ENCODE measurements around the gene LILRB5. TPM values are rescaled to one million over a fixed set of nuclear protein-coding genes. Genes with fewer than 3 reads are reported as not detected.
"Not testable (repeated sequence)": the region's sequence is repeated elsewhere in the genome, so short reads cannot be mapped to it uniquely, and the experiment has no call there.

LILRB5 gene
- total and polyA plus RNA-seq, 4 donors = 0.84 to 4.0 (median 2.4) TPM

DNA sequence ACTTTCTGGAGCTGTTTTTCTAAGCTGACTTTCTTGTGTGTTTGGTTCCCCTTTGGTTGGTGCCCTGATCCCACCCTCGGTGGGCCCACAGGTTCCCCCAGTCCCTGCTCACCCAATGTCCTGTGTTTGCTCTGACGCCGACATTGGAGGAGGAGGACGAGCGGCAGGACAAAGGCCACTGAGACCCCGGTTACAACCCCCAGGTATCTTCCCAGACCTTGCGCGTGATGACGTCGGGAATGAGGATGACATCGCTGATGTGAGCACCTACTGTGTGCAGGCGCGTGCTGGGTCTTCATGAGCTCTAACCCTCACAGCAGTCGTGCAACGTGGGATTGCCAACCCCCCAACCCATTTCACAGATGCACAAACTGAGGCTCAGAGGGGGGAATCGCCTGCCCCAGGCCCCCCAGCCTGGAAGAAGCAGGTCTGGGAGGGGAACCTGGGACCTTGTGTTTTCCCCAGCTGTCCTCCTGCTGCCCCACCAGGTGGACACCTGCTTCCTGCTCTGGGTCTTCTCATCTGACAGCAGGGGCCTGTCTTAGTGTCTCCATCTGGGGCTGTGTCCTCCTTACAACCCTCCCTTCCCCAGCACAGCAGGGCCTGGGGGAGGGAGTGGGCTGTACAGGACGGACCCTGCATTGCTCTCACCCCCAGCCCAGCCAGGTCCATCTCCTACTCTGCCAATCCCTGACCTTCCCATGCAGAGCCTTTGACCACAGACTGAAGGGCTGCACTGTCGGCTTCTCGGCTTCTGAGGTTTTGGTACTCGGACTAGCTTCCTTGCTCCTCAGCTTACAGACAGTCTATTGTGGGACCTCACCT, 9.8 kb downstream of the LILRB5 start:
- 80% methylated on average over 17 of the region's 20 CpGs for WGBS (ENCODE audit: insufficient coverage)
- H3K27ac ChIP-seq (ENCODE audit: low read depth, low read length) = no peak overlapping the region
- no peak overlapping the region for H3K4me3 ChIP-seq (ENCODE audit: low read depth, low read length)
- no peak for DNase-seq (ENCODE audit: low read depth in 4 of 6, low spot score in 6 of 6)
- H3K4me1 ChIP-seq (ENCODE audit: control insufficient read depth, insufficient read depth, low read length) = no peaks in the 10 kb centered on the region
- no peaks in the 10 kb centered on the region for H3K9me3 ChIP-seq (ENCODE audit: control insufficient read depth, insufficient read depth, low read length)
- no peaks in the 10 kb centered on the region for H3K36me3 ChIP-seq (ENCODE audit: control insufficient read depth, insufficient read depth, low read length)
- H3K27me3 ChIP-seq (ENCODE audit: control insufficient read depth, insufficient read depth, low read length) = no peaks in the 10 kb centered on the region

DNA sequence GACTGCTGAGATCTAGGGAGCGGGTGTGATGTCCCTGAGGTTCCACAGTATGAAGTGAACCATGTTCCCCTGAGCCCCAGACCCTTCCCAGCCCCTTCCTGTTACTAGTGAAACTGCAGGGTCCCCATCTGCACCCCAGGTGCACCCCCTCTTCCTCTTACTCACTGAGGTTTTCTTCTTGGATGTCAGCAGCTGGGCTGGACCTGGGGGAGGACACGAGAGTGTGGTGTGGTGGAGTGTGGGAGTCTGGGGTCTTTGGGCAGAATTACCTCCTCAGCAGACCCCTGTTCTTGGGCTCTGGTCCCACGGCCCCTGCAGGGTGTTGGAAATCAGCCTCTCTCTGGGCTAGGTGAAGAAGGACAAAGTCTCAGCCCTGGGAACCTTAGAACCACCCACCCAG, 11.1 kb downstream of the LILRB5 start:
- DNase-seq (ENCODE audit: low read depth in 4 of 6, low spot score in 6 of 6) = no peak
- Histone ChIP-seq H3K9me3 (ENCODE audit: control insufficient read depth, insufficient read depth, low read length) (no peaks in the 10 kb centered on the region), H3K27me3 (ENCODE audit: control insufficient read depth, insufficient read depth, low read length) (no peaks in the 10 kb centered on the region), H3K36me3 (ENCODE audit: control insufficient read depth, insufficient read depth, low read length) (no peaks in the 10 kb centered on the region), H3K27ac (ENCODE audit: low read depth, low read length) (no peak overlapping the region), H3K4me3 (ENCODE audit: low read depth, low read length) (no peak overlapping the region), H3K4me1 (ENCODE audit: control insufficient read depth, insufficient read depth, low read length) (no peaks in the 10 kb centered on the region)
- no CpG with 5 or more reads among the region's 3 CpGs for WGBS (ENCODE audit: insufficient coverage)

GRCh38 chr19:54243809-54244208, 13.3 kb downstream of the LILRB5 start:
- not testable (repeated sequence) for DNase-seq (ENCODE audit: low read depth in 4 of 6, low spot score in 6 of 6); H3K27me3 ChIP-seq (ENCODE audit: control insufficient read depth, insufficient read depth, low read length); H3K4me1 ChIP-seq (ENCODE audit: control insufficient read depth, insufficient read depth, low read length); H3K27ac ChIP-seq (ENCODE audit: low read depth, low read length); H3K4me3 ChIP-seq (ENCODE audit: low read depth, low read length); H3K9me3 ChIP-seq (ENCODE audit: control insufficient read depth, insufficient read depth, low read length); H3K36me3 ChIP-seq (ENCODE audit: control insufficient read depth, insufficient read depth, low read length)
- WGBS (ENCODE audit: insufficient coverage) = no CpG with 5 or more reads among the region's 8 CpGs

DNA sequence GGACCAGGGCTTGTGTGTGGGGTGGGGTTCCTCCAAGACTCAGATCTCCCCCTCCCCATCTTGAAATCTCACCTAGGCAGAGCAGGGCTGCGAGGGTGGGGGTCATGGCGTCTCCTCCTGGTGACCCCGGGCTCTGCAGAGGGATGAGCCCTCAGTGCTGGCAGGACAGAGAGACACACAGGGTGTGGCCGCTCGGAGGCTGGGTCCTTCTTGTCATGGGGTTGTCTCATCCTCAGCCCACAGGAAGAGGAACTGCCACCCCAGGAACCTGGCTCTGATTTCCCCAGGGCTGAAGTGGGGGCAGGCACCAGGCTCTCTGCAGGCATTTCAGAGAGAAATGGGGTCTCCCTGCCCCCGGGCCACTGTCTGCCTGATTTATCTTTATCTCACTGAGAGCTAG, 14.4 kb downstream of the LILRB5 start, which contains the start of gene LILRA6:
Gene LILRA6 (minus strand): TSS at position 145 of the 400 bp plus-strand sequence.
- DNase-seq (ENCODE audit: low read depth in 4 of 6, low spot score in 6 of 6); H3K36me3 ChIP-seq (ENCODE audit: control insufficient read depth, insufficient read depth, low read length); H3K4me3 ChIP-seq (ENCODE audit: low read depth, low read length); H3K4me1 ChIP-seq (ENCODE audit: control insufficient read depth, insufficient read depth, low read length); H3K27ac ChIP-seq (ENCODE audit: low read depth, low read length); H3K9me3 ChIP-seq (ENCODE audit: control insufficient read depth, insufficient read depth, low read length); H3K27me3 ChIP-seq (ENCODE audit: control insufficient read depth, insufficient read depth, low read length): not testable (repeated sequence)
- WGBS (ENCODE audit: insufficient coverage) = 83% methylated on average over 3 of the region's 6 CpGs

- DNase-seq (ENCODE audit: low read depth in 4 of 6, low spot score in 6 of 6); H3K9me3 ChIP-seq (ENCODE audit: control insufficient read depth, insufficient read depth, low read length); H3K27me3 ChIP-seq (ENCODE audit: control insufficient read depth, insufficient read depth, low read length); H3K4me3 ChIP-seq (ENCODE audit: low read depth, low read length); H3K36me3 ChIP-seq (ENCODE audit: control insufficient read depth, insufficient read depth, low read length); H3K27ac ChIP-seq (ENCODE audit: low read depth, low read length); H3K4me1 ChIP-seq (ENCODE audit: control insufficient read depth, insufficient read depth, low read length): not testable (repeated sequence)
- 38% methylated on average over 1 of the region's 4 CpGs for WGBS (ENCODE audit: insufficient coverage)
These were observed 14.8 kb downstream of the LILRB5 start for GRCh38 chr19:54242234-54242633.

DNA sequence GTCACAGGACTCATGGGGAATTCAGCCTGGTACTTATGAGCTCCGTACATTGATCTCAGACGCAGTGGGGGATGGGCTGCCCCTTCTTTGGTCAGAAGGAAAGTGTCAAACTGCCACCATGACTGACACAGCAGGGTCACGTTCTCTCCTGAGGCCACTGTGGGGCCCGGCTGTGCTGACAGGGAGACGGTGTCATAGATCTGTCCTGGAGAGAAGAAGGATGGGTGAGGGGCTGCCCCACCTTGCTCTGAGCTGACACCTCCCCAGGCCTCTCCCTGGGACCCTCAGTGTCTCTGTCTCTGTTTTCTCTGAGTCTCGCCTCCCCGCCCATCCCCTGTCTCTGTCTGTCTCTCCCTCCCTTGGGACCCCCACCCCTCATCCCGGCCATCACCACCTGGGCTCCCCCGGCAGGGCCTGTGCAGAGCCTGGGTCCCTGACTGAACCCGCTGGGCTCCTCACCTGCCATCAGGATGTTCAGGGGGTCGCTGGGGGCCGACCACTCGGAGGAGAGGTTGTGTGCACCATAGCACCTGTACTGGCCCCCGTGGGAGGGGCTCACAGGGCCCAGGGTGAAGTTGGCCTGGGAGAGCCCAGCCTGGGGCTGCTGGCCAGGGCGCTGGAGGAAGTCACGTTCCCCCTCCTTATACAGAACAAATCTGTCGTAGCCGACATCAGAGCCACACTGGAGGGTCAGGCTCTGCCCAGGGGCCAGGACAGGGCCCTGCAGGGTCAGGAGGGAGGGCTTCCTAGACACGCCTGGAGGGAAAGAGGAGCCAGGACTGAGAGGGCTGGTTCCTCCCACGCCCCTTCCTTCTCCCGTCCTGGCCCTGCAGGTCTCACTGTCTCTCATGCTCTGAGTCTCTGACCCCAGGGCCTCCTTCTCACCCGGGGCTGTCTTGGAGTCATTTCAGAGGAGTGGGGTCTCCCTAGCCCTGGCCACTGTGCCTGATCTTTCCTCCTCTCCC, 16.4 kb downstream of the LILRB5 start:
- 71% methylated on average over 10 of the region's 22 CpGs for WGBS (ENCODE audit: insufficient coverage)
- H3K4me3 ChIP-seq (ENCODE audit: low read depth, low read length); H3K27me3 ChIP-seq (ENCODE audit: control insufficient read depth, insufficient read depth, low read length); H3K4me1 ChIP-seq (ENCODE audit: control insufficient read depth, insufficient read depth, low read length); H3K9me3 ChIP-seq (ENCODE audit: control insufficient read depth, insufficient read depth, low read length); H3K27ac ChIP-seq (ENCODE audit: low read depth, low read length); H3K36me3 ChIP-seq (ENCODE audit: control insufficient read depth, insufficient read depth, low read length); DNase-seq (ENCODE audit: low read depth in 4 of 6, low spot score in 6 of 6): not testable (repeated sequence)

- not testable (repeated sequence) for H3K27me3 ChIP-seq (ENCODE audit: control insufficient read depth, insufficient read depth, low read length); H3K9me3 ChIP-seq (ENCODE audit: control insufficient read depth, insufficient read depth, low read length); H3K27ac ChIP-seq (ENCODE audit: low read depth, low read length); H3K4me1 ChIP-seq (ENCODE audit: control insufficient read depth, insufficient read depth, low read length); H3K4me3 ChIP-seq (ENCODE audit: low read depth, low read length); DNase-seq (ENCODE audit: low read depth in 4 of 6, low spot score in 6 of 6); H3K36me3 ChIP-seq (ENCODE audit: control insufficient read depth, insufficient read depth, low read length)
- 77% methylated on average over 7 of the region's 21 CpGs for WGBS (ENCODE audit: insufficient coverage)
These were observed 17.3 kb downstream of the LILRB5 start for GRCh38 chr19:54239491-54240371.

DNA sequence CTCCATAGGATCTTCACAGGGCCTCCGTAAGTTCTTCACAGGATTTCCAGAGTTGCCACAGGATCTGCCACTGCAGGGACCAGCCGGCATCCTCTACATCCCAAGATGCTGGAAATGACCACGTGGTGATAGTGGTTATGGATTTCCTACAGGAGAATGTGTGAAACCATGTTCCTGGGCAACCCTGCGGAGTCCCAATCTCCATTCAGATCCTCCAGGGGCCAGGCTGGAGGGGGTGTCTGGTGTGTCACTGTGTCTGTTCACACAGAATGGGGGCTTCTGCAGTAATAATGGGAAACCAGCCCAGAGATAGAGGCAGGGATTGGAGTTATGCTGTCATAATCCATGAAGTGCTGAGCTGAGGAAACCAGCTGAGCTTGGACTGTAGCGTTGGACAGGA, 23.1 kb downstream of the LILRB5 start:
- no peaks in the 10 kb centered on the region for H3K36me3 ChIP-seq (ENCODE audit: control insufficient read depth, insufficient read depth, low read length)
- 75% methylated on average over 4 of the region's 5 CpGs for WGBS (ENCODE audit: insufficient coverage)
- DNase-seq (ENCODE audit: low read depth in 4 of 6, low spot score in 6 of 6) = no peak
- peaks cover 8% of the 10 kb centered on the region for H3K4me1 ChIP-seq (ENCODE audit: control insufficient read depth, insufficient read depth, low read length)
- no peak overlapping the region for H3K27ac ChIP-seq (ENCODE audit: low read depth, low read length)
- H3K27me3 ChIP-seq (ENCODE audit: control insufficient read depth, insufficient read depth, low read length) = peaks cover 9% of the 10 kb centered on the region
- H3K4me3 ChIP-seq (ENCODE audit: low read depth, low read length) = no peak overlapping the region
- H3K9me3 ChIP-seq (ENCODE audit: control insufficient read depth, insufficient read depth, low read length) = no peaks in the 10 kb centered on the region

Measured in spinal cord (tissue), 10 donors.